A549 (cell line): ENCODE results near the gene ASXL3.

Experiments used
- EP300 ChIP-seq, 2 experiments: fragments of >200 bp; sonication (Bioruptor Twin); formaldehyde crosslinking; IDR thresholded peaks; 2 replicates in 1 of 2; 3 replicates in 1 of 2; pipeline ENCODE4 v1.6.1; 2016 to 2017
- MAFK ChIP-seq: fragments of 450-650 bp; IDR thresholded peaks from 2 replicates; pipeline ENCODE4 v1.6.1; 2014; ENCODE audit not compliant: partially characterized antibody
- RAD21 ChIP-seq, 2 experiments: fragments of >200 bp in 1 of 2; sonication (Bioruptor Twin) in 1 of 2; formaldehyde crosslinking in 1 of 2; IDR thresholded peaks in 1 of 2; conservative IDR thresholded peaks in 1 of 2; 2 replicates in 1 of 2; 3 replicates in 1 of 2; pipeline ENCODE4 v1.6.1; 2012 to 2018; ENCODE audit warnings: inconsistent platforms in 1 of 2

DNA sequence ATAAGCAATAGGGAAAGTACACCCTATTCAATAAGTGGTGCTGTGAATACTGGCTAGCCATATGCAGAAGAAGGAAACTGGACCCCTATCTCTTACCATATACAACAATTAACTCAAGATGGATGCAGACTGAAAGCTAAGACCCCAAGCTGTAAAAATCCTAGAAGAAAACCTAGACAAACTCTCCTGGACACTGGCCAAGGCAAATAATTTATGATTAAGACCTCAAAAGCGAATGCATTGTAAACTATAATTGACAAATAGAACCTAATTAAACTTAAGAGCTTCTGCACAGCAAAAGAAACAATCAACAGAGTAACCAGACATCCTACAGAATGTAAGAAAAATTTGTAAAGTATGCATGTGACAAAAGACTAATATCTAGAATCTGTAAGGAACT is 41.1 kb upstream of the ASXL3 start:
- no peak for TF ChIP-seq MAFK
- TF ChIP-seq RAD21 (conservative IDR thresholded peaks at IDR 0.05 in 1 of 2, IDR thresholded peaks at IDR 0.05 in 1 of 2) = no peak
- no peak for TF ChIP-seq EP300 (IDR thresholded peaks at IDR 0.05)
